Body of pancreas (tissue), 4 donors: Measurements from ENCODE around the gene AGPAT1.

ENCODE experiments used
- CTCF ChIP-seq, 7 experiments: fragments of 450-650 bp in 4 of 7; fragments of 200-600 bp in 3 of 7; sonication (generic) in 3 of 7; IDR thresholded peaks; one replicate each; pipeline ENCODE4 v1.5.1; 2016 to 2019; ENCODE audit warnings: antibody characterized with exemption in 7 of 7
- POLR2A ChIP-seq, 3 donors: fragments of 450-650 bp; IDR thresholded peaks; one replicate each; pipeline ENCODE4 v1.6.1; 2016; ENCODE audit warnings: antibody characterized with exemption in 3 of 3, mild to moderate bottlenecking in 2 of 3

DNA sequence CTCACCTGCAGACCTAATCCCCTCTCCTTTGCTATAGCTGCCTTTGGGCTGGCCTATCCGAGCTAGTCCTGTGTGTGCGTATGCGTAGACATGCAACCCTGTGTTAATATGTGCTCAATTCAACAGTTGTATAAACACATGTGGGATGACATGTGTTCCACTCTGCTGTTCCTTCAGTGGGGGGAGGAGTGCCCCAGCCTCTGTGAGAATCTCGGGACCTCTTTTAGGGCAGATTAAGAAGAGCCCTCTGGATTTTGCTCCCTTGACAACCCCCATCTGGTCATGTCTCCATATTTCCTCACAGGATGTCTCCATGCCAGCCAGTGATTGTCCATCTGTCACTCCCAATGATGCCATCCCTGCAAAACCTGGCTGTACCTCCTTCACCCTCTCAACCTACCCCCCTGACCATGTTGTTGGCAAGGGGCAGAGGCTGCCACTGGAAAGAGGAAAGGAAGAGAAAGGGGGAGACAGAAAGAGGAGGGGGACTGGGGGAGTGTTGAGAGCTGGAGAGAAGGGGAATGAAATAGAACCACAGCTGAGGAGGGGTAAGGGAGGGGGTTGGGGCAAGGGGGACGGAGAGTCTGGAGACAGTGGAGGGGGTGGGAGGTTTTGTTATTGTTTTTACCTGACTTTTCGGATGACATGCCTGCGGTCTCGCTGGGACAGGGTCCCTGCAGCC is 24.6 kb downstream of the AGPAT1 start:
- TF ChIP-seq CTCF (IDR thresholded peaks at IDR 0.05), result no peak
- no peak for TF ChIP-seq POLR2A (IDR thresholded peaks at IDR 0.05)
